Heart left ventricle (tissue), 16 donors: ENCODE measurements around the gene ZNF280D. TPM values are rescaled to one million over a fixed set of nuclear protein-coding genes. Genes with fewer than 3 reads are reported as not detected.

Experiments used
- ATAC-seq, 4 donors: fragments of 200-7000 bp; cut with Tn5 transposase; one replicate each; pipeline ENCODE4 v1.9.1; 2020 to 2022; ENCODE audit warnings: moderate library complexity in 4 of 4, mild to moderate bottlenecking in 3 of 4, moderate number of reproducible peaks in 1 of 4
- DNase-seq, 5 donors: peaks; one replicate each; pipeline ENCODE4 v3.0.0-alpha.2; 2020
- H3K27ac ChIP-seq, 12 donors: fragments of 200-600 bp; sonication (generic) in 4 of 12; one replicate each; pipeline versions ENCODE4 v1.5.0 to v1.8.0; 2016 to 2022; ENCODE audit warnings: mild to moderate bottlenecking in 2 of 12
- H3K27me3 ChIP-seq, 9 donors: fragments of 200-600 bp; sonication (generic) in 2 of 9; one replicate each; pipeline versions ENCODE4 v1.5.1 to v1.8.0; 2016 to 2022; ENCODE audit warnings: mild to moderate bottlenecking in 3 of 9
- H3K36me3 ChIP-seq, 9 donors: fragments of 200-600 bp; sonication (generic) in 2 of 9; one replicate each; pipeline versions ENCODE4 v1.5.0 to v1.8.0; 2018 to 2022; ENCODE audit warnings: mild to moderate bottlenecking in 2 of 9
- H3K4me1 ChIP-seq, 12 donors: fragments of 200-600 bp; sonication (generic) in 4 of 12; one replicate each; pipeline versions ENCODE4 v1.5.0 to v1.8.0; 2016 to 2022; ENCODE audit warnings: mild to moderate bottlenecking in 3 of 12
- H3K4me3 ChIP-seq, 12 donors: fragments of 200-600 bp; sonication (generic) in 4 of 12; one replicate each; pipeline versions ENCODE4 v1.5.0 to v1.8.0; 2017 to 2022; ENCODE audit warnings: mild to moderate bottlenecking in 9 of 12, moderate library complexity in 4 of 12
- H3K9me3 ChIP-seq, 12 donors: fragments of 200-600 bp; sonication (generic) in 4 of 12; one replicate each; pipeline versions ENCODE4 v1.5.0 to v1.8.0; 2016 to 2022; ENCODE audit warnings: mild to moderate bottlenecking in 1 of 12
- POLR2A ChIP-seq, 2 donors: fragments of 450-650 bp; IDR thresholded peaks; one replicate each; pipeline ENCODE4 v1.6.1; 2017; ENCODE audit warnings: antibody characterized with exemption in 2 of 2, mild to moderate bottlenecking in 2 of 2, moderate library complexity in 2 of 2
- WGBS, 4 donors: extraction: QIAGEN DNeasy Blood & Tissue Kit in 2 of 4; methylation state at CpG; one replicate each; pipeline versions ENCODE4 v1.1.5 to v1.1.7; 2013 to 2018; 5-methylcytosine and 5-hydroxymethylcytosine counted together
- intact Hi-C, 10 donors: fragments of 100-400 bp; cut with DNase I; formaldehyde crosslinking; loops; one replicate each; pipeline versions ENCODE4 v1.11.1 to v1.14.2; 2022
- polyA plus RNA-seq, 2 donors: library from polyadenylated mRNA; stranded (reverse); fragments of 200-250 nt; gene quantifications; one replicate each; pipeline ENCODE4 v1.2.3, GENCODE V29; 2013
- total RNA-seq, 9 donors: library from RNA; depleted of rRNA in 2 of 9; stranded (reverse); fragments of >200 nt in 2 of 9; fragmentation: NEBNext Ultra II Directional in 3 of 9; extraction: Animal tissue kit (Norgen Biotek cat#: 25700) in 3 of 9; gene quantifications; one replicate each; pipeline versions ENCODE4 v1.1.0 to v1.2.4, GENCODE V29; 2016 to 2023
- TF ChIP-seq, protein P1 (sequence below), 12 donors: fragments of 200-600 bp; sonication (generic) in 4 of 12; IDR thresholded peaks; one replicate each; pipeline versions ENCODE4 v1.5.0 to v1.8.0; 2018 to 2022; ENCODE audit warnings: antibody characterized with exemption in 12 of 12, mild to moderate bottlenecking in 5 of 12
- donor health status: ischemic (EF 13 %, LVEDD 7.1; RV severe dilation, severe dysfunction).
- donor health status: healthy with polysubstance abuse.
- donor health status: DM: no; HTN: yes; CAD: no.
- donor health status: DM: no; HTN: no; CAD: no.
- donor health status: ischemic (EF 25% LVEDD 6.9; RV normal size, moderate dysfunction).
- donor health status: ischemic (EF 25% LVEDD 5.7; RV mildly dilated, moderate dysfunction).
- donor health status: healthy.
- donor health status: DM: yes; HTN: yes; CAD: no.
- donor health status: ischemic (EF 35%, LVEDD 5.7; RV mildly dilated, moderate dysfunction).
- donor health status: nonischemic (EF 11% LVEDD 7.7; RV severe dilation, severe dysfunction).
- donor health status: DM: yes; HTN: yes; CAD: no.
- donor health status: PGD.
- donor health status: ischemic (EF 29% LVEDD 5.4; RV normal size, mild dysfunction).
- donor health status: nonischemic (EF 23%, LVEDD 6.1; RV moderate dilation, normal function).

The ZNF280D gene
- total and polyA plus RNA-seq, 11 donors: 7.0 to 32.8 (median 23.4) TPM

GRCh38 chr15:56719774-56720555 lies 13.3 kb downstream of the ZNF280D start:
- WGBS, 4 donors: 77 to 89% (median 82%) methylated on average over 3 of the region's 3 CpGs
- peaks cover 0 to 56% (median 31%) of the 10 kb centered on the region in 12 donors for H3K4me1 ChIP-seq
- no peak for ATAC-seq
- no peaks in the 10 kb centered on the region for H3K27me3 ChIP-seq
- no peak overlapping the region for H3K27ac ChIP-seq
- intact Hi-C loops: no loop called here
- H3K4me3 ChIP-seq: no peak overlapping the region
- no peak for DNase-seq
- peaks cover 0 to 8% (median 0%) of the 10 kb centered on the region in 9 donors for H3K36me3 ChIP-seq
- H3K9me3 ChIP-seq: no peaks in the 10 kb centered on the region
- no peak for TF ChIP-seq POLR2A (IDR thresholded peaks at IDR 0.05)
- TF ChIP-seq, protein P1, sequence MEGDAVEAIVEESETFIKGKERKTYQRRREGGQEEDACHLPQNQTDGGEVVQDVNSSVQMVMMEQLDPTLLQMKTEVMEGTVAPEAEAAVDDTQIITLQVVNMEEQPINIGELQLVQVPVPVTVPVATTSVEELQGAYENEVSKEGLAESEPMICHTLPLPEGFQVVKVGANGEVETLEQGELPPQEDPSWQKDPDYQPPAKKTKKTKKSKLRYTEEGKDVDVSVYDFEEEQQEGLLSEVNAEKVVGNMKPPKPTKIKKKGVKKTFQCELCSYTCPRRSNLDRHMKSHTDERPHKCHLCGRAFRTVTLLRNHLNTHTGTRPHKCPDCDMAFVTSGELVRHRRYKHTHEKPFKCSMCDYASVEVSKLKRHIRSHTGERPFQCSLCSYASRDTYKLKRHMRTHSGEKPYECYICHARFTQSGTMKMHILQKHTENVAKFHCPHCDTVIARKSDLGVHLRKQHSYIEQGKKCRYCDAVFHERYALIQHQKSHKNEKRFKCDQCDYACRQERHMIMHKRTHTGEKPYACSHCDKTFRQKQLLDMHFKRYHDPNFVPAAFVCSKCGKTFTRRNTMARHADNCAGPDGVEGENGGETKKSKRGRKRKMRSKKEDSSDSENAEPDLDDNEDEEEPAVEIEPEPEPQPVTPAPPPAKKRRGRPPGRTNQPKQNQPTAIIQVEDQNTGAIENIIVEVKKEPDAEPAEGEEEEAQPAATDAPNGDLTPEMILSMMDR (IDR thresholded peaks at IDR 0.05): no peak

DNA sequence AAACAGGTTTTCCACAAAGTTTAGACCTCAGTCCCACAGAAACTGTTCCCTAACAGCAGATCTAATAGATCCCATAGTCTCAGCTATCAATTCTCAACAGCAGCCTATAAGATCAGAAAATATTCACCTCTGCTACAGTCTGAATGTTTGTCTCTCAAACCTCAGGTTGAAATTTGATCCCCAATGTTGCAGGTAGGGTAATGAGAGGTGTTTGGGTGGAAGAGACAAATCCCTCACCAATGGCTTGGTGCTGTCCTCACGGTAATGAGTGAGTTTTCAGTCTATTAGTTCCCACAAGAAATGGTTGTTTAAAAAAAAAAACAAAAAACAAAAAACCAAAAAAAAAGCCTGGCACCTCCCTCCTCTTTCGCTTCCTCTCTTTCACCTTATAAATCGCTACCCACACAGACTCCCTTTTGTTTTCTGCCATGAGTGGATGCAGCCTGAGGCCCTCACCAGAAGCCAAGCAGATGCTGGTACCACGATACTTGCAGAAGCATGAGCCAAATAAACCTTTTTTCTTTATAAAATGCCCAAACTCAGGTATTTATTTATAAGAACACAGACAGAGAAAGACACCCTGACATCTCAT lies 14.2 kb downstream of the ZNF280D start:
- intact Hi-C loops: no loop called here
- TF ChIP-seq, protein P1 (IDR thresholded peaks at IDR 0.05): no peak
- no peak for TF ChIP-seq POLR2A (IDR thresholded peaks at IDR 0.05)

GRCh38 chr15:56718560-56718959 lies 14.7 kb downstream of the ZNF280D start:
- Histone ChIP-seq H3K4me3 (no peak overlapping the region), H3K27me3 (no peaks in the 10 kb centered on the region), H3K9me3 (no peaks in the 10 kb centered on the region), H3K27ac (no peak overlapping the region), H3K36me3 (no peaks in the 10 kb centered on the region), H3K4me1 (peaks cover 0 to 62% (median 28%) of the 10 kb centered on the region in 12 donors)
- TF ChIP-seq, protein P1 (IDR thresholded peaks at IDR 0.05): no peak
- TF ChIP-seq POLR2A (IDR thresholded peaks at IDR 0.05): no peak
- 78 to 85% (median 82%) methylated on average over 1 of the region's 1 CpG for WGBS, 4 donors
- DNase-seq: no peak
- intact Hi-C loops: no loop called here
- no peak for ATAC-seq

More for the DNA sequence above, 14.2 kb downstream of the ZNF280D start:
- WGBS, 4 donors: 87 to 92% (median 89%) methylated on average over 4 of the region's 4 CpGs
- Histone ChIP-seq H3K36me3 (peaks cover 0 to 2% (median 0%) of the 10 kb centered on the region in 9 donors), H3K9me3 (no peaks in the 10 kb centered on the region), H3K4me1 (peaks cover 0 to 64% (median 31%) of the 10 kb centered on the region in 12 donors), H3K4me3 (no peak overlapping the region), H3K27me3 (no peaks in the 10 kb centered on the region), H3K27ac (no peak overlapping the region)
- no peak for ATAC-seq
- no peak for DNase-seq

- H3K4me3 ChIP-seq: no peak overlapping the region
- ATAC-seq: no peak
- no peaks in the 10 kb centered on the region for H3K36me3 ChIP-seq
- intact Hi-C loops: no loop called here
- TF ChIP-seq, protein P1 (IDR thresholded peaks at IDR 0.05): no peak
- no peak for TF ChIP-seq POLR2A (IDR thresholded peaks at IDR 0.05)
- no peak overlapping the region for H3K27ac ChIP-seq
- no peaks in the 10 kb centered on the region for H3K27me3 ChIP-seq
- peaks cover 0 to 57% (median 24%) of the 10 kb centered on the region in 12 donors for H3K4me1 ChIP-seq
- no peaks in the 10 kb centered on the region for H3K9me3 ChIP-seq
- DNase-seq: no peak
These were observed 17.0 kb downstream of the ZNF280D start for GRCh38 chr15:56716334-56716733.
